Retinal pigment epithelial cell (primary cell): ENCODE data around the gene LRGUK.
"Not testable (repeated sequence)": the region's sequence is repeated elsewhere in the genome, so short reads cannot be mapped to it uniquely, and the experiment has no call there.

Source experiments
- DNase-seq: peaks from one replicate; pipeline ENCODE4 v3.0.0-alpha.2; 2010; ENCODE audit warnings: low read depth
- H3K4me3 ChIP-seq: 2 replicates; pipeline ENCODE4 v1.5.1; 2011; ENCODE audit warnings: mild to moderate bottlenecking, low read length, control low read depth, moderate library complexity
- CTCF ChIP-seq: conservative IDR thresholded peaks from 2 replicates; pipeline ENCODE4 v1.5.1; 2011; ENCODE audit warnings: low read depth, low read length, control low read depth, inconsistent platforms

Gene LRGUK

GRCh38 chr7:134126966-134127848, at the start of gene LRGUK:
Gene LRGUK (plus strand): TSS chr7:134127340. CDS start chr7:134127368, 28 bp downstream.
- DNase-seq, result peak; percentile 41
- no peak for TF ChIP-seq CTCF

GRCh38 chr7:134077560-134077959, 49.6 kb upstream of the LRGUK start:
- DNase-seq, H3K4me3 ChIP-seq: not testable (repeated sequence)

More at GRCh38 chr7:134126966-134127848, at the start of gene LRGUK:
- H3K4me3 ChIP-seq, result peak within 1 kb of the TSS; percentile 86

- DNase-seq, result no peak
- TF ChIP-seq CTCF, result no peak
- H3K4me3 ChIP-seq, result no peak overlapping the region
These were observed 48.1 kb upstream of the LRGUK start for GRCh38 chr7:134078991-134079390.

GRCh38 chr7:134081695-134082094, 45.4 kb upstream of the LRGUK start:
- TF ChIP-seq CTCF, result no peak
- no peak for DNase-seq
- H3K4me3 ChIP-seq, result no peak overlapping the region

- TF ChIP-seq CTCF, result no peak
- H3K4me3 ChIP-seq, result no peak overlapping the region
- peak; percentile 26 for DNase-seq
These were observed 43.2 kb upstream of the LRGUK start for GRCh38 chr7:134083766-134084487.

GRCh38 chr7:134084488-134085144, 42.5 kb upstream of the LRGUK start:
- H3K4me3 ChIP-seq, result no peak overlapping the region
- DNase-seq, result no peak
- no peak for TF ChIP-seq CTCF

- DNase-seq, result no peak
- TF ChIP-seq CTCF, result no peak
- H3K4me3 ChIP-seq, result no peak overlapping the region
These were observed 41.8 kb upstream of the LRGUK start for GRCh38 chr7:134085311-134085710.
